Prostate gland (tissue), 2 donors: ENCODE data around the gene RTN4RL2.

Experiments
- CTCF ChIP-seq, 4 experiments: fragments of 200-600 bp in 2 of 4; fragments of 450-650 bp in 2 of 4; sonication (generic) in 2 of 4; IDR thresholded peaks; 1 replicate in 3 of 4; 2 replicates in 1 of 4; pipeline ENCODE4 v1.5.1; 2016 to 2019; ENCODE audit warnings: antibody characterized with exemption in 4 of 4, mild to moderate bottlenecking in 2 of 4, moderate library complexity in 2 of 4
- POLR2A ChIP-seq: fragments of 450-650 bp; IDR thresholded peaks from one replicate; pipeline ENCODE4 v1.6.1; 2016; ENCODE audit warnings: antibody characterized with exemption, mild to moderate bottlenecking

GRCh38 chr11:57501953-57502352 is 41.6 kb downstream of the RTN4RL2 start:
- TF ChIP-seq CTCF (IDR thresholded peaks at IDR 0.05) (no peak), POLR2A (no peak)
